Adrenal gland (tissue), 12 donors: ENCODE data around the gene MCU. TPM values are rescaled to one million over a fixed set of nuclear protein-coding genes. Genes with fewer than 3 reads are reported as not detected.

Experiments
- DNase-seq, 7 donors: peaks; one replicate each; pipeline ENCODE4 v3.0.0-alpha.2; 2019 to 2020
- H3K27ac ChIP-seq, 5 donors: fragments of 200-600 bp; sonication (generic) in 4 of 5; 1 replicate in 3 of 5; 2 replicates in 2 of 5; pipeline versions ENCODE4 v1.5.1 to v1.8.0; 2016 to 2020; ENCODE audit warnings: mild to moderate bottlenecking in 1 of 5
- H3K27me3 ChIP-seq: fragments of 200-600 bp; 2 replicates; pipeline ENCODE4 v1.8.0; 2021
- H3K36me3 ChIP-seq, 2 donors: fragments of 200-600 bp; replicated peaks in 1 of 2; 1 replicate in 1 of 2; 2 replicates in 1 of 2; pipeline versions ENCODE4 v1.5.1 to v1.8.0; 2018 to 2022
- H3K4me1 ChIP-seq, 2 donors: fragments of 200-600 bp; replicated peaks in 1 of 2; 1 replicate in 1 of 2; 2 replicates in 1 of 2; pipeline versions ENCODE4 v1.5.1 to v1.8.0; 2018 to 2021
- H3K4me3 ChIP-seq, 4 donors: fragments of 200-600 bp; sonication (generic) in 3 of 4; one replicate each; pipeline ENCODE4 v1.5.1; 2016 to 2018
- H3K9me3 ChIP-seq, 3 donors: fragments of 200-600 bp; sonication (generic) in 1 of 3; replicated peaks in 1 of 3; 1 replicate in 2 of 3; 2 replicates in 1 of 3; pipeline versions ENCODE4 v1.5.1 to v1.8.0; 2016 to 2021
- CTCF ChIP-seq, 6 experiments: fragments of 450-650 bp in 4 of 6; fragments of 200-600 bp in 2 of 6; sonication (generic) in 1 of 6; IDR thresholded peaks; 1 replicate in 5 of 6; 2 replicates in 1 of 6; pipeline versions ENCODE4 v1.5.1 to v1.8.0; 2016 to 2021; ENCODE audit warnings: antibody characterized with exemption in 6 of 6, mild to moderate bottlenecking in 2 of 6, moderate library complexity in 1 of 6
- POLR2A ChIP-seq, 2 donors: fragments of 450-650 bp; IDR thresholded peaks; one replicate each; pipeline ENCODE4 v1.6.1; 2017; ENCODE audit warnings: antibody characterized with exemption in 2 of 2, mild to moderate bottlenecking in 2 of 2, moderate library complexity in 1 of 2
- WGBS, 4 donors: extraction: QIAGEN DNeasy Blood & Tissue Kit in 2 of 4; methylation state at CpG; one replicate each; pipeline versions ENCODE4 v1.1.5 to v1.1.7; 2013 to 2017; 5-methylcytosine and 5-hydroxymethylcytosine counted together
- intact Hi-C, 2 donors: fragments of 100-400 bp; cut with DNase I; formaldehyde crosslinking; loops; one replicate each; pipeline versions ENCODE4 v1.14.1 to v1.15.0; 2022 to 2023
- polyA plus RNA-seq, 3 donors: library from polyadenylated mRNA; stranded (reverse); fragments of 200-250 nt in 2 of 3; fragments of 350-450 nt in 1 of 3; fragmentation: Illumina TruSeq in 1 of 3; extraction: RNeasy Lipid Tissue Mini Kit (QIAGEN cat#74804) in 1 of 3; gene quantifications; one replicate each; pipeline ENCODE4 v1.2.3, GENCODE V29; 2013 to 2014
- total RNA-seq, 9 donors: library from RNA; depleted of rRNA in 4 of 9; stranded (reverse); fragments of >200 nt in 4 of 9; fragments of 120-200 nt in 1 of 9; fragmentation: NEBNext Ultra II Directional in 1 of 9; extraction: Animal tissue kit (Norgen Biotek cat#: 25700) in 1 of 9; gene quantifications; one replicate each; pipeline versions ENCODE4 v1.1.0 to v1.2.4, GENCODE V29; 2013 to 2023
- donor health status: healthy with polysubstance abuse.
- donor health status: Bipolar disorder and iron deficiency.
- donor health status: DM: yes; HTN: yes; CAD: no.
- donor health status: DM: no; HTN: no; CAD: no.
- donor health status: DM: no; HTN: no; CAD: no.
- donor health status: DM: yes; HTN: yes; CAD: no.

The MCU gene
- total and polyA plus RNA-seq, 12 donors: 6.4 to 22.2 (median 14.9) TPM

GRCh38 chr10:72812753-72813430 is 120.9 kb downstream of the MCU start:
- H3K36me3 ChIP-seq: no peaks in the 10 kb centered on the region
- no peak overlapping the region for H3K27ac ChIP-seq
- no peak for DNase-seq
- TF ChIP-seq CTCF (IDR thresholded peaks at IDR 0.05): no peak
- TF ChIP-seq POLR2A (IDR thresholded peaks at IDR 0.05): no peak
- no peaks in the 10 kb centered on the region for H3K27me3 ChIP-seq
- H3K9me3 ChIP-seq: no peaks in the 10 kb centered on the region
- no peak overlapping the region for H3K4me3 ChIP-seq
- WGBS, 4 donors: 73 to 78% (median 77%) methylated on average over 4 of the region's 4 CpGs
- intact Hi-C loops: no loop called here
- peaks cover 0 to 17% of the 10 kb centered on the region in 2 donors for H3K4me1 ChIP-seq

- no peak for DNase-seq
- H3K9me3 ChIP-seq: no peaks in the 10 kb centered on the region
- WGBS, 4 donors: 32 to 54% (median 47%) methylated on average over 2 of the region's 2 CpGs
- H3K27ac ChIP-seq: no peak overlapping the region
- no peak overlapping the region for H3K4me3 ChIP-seq
- intact Hi-C loops: no loop called here
- TF ChIP-seq CTCF (IDR thresholded peaks at IDR 0.05) (no peak), POLR2A (IDR thresholded peaks at IDR 0.05) (no peak)
- H3K36me3 ChIP-seq: no peaks in the 10 kb centered on the region
- peaks cover 0 to 17% of the 10 kb centered on the region in 2 donors for H3K4me1 ChIP-seq
- H3K27me3 ChIP-seq: no peaks in the 10 kb centered on the region
Observed at GRCh38 chr10:72814099-72814790, 122.3 kb downstream of the MCU start.

- Histone ChIP-seq H3K4me3 (no peak overlapping the region), H3K27ac (no peak overlapping the region), H3K27me3 (no peaks in the 10 kb centered on the region), H3K36me3 (no peaks in the 10 kb centered on the region), H3K9me3 (no peaks in the 10 kb centered on the region), H3K4me1 (peaks cover 0 to 10% of the 10 kb centered on the region in 2 donors)
- DNase-seq: no peak
- WGBS, 4 donors: 82 to 91% (median 84%) methylated on average over 1 of the region's 1 CpG
- intact Hi-C loops: no loop called here
- TF ChIP-seq CTCF (IDR thresholded peaks at IDR 0.05) (no peak), POLR2A (IDR thresholded peaks at IDR 0.05) (no peak)
Observed at GRCh38 chr10:72816565-72816964, 124.6 kb downstream of the MCU start.

- no peaks in the 10 kb centered on the region for H3K9me3 ChIP-seq
- intact Hi-C loops: no loop called here
- H3K36me3 ChIP-seq: no peaks in the 10 kb centered on the region
- DNase-seq: no peak
- TF ChIP-seq POLR2A (IDR thresholded peaks at IDR 0.05): no peak
- TF ChIP-seq CTCF (IDR thresholded peaks at IDR 0.05): no peak
- 44 to 79% (median 68%) methylated on average over 2 of the region's 2 CpGs for WGBS, 4 donors
- H3K4me3 ChIP-seq: no peak overlapping the region
- H3K4me1 ChIP-seq: peaks cover 0 to 9% of the 10 kb centered on the region in 2 donors
- H3K27me3 ChIP-seq: no peaks in the 10 kb centered on the region
- no peak overlapping the region for H3K27ac ChIP-seq
Observed at GRCh38 chr10:72818076-72818475, 126.1 kb downstream of the MCU start.
